H1 (cell line): ENCODE measurements around the gene ZFAND4. TPM values are rescaled to one million over a fixed set of nuclear protein-coding genes. Genes with fewer than 3 reads are reported as not detected.

Experiments
- polyA plus RNA-seq, 7 experiments: library from polyadenylated mRNA; depleted of rRNA in 3 of 7; stranded (reverse) in 5 of 7; unstranded in 2 of 7; fragments of >200 nt in 5 of 7; fragments of 200-250 nt in 2 of 7; gene quantifications; 1 replicate in 5 of 7; 2 replicates in 1 of 7; 4 replicates in 1 of 7; pipeline versions ENCODE4 v1.2.1 to v1.2.3, GENCODE V29; 2011 to 2013; ENCODE audit warnings: missing spikeins in 2 of 7, mixed read lengths in 2 of 7
- total RNA-seq: library from RNA; stranded (reverse); fragmentation: NEBNext Ultra II Directional; extraction: Animal tissue kit (Norgen Biotek cat#: 25700); gene quantifications from 2 replicates; pipeline ENCODE4 v1.2.1, GENCODE V29; 2021
- TF ChIP-seq, protein P1 (sequence below): fragments of 300-600 bp; sonication (generic); IDR thresholded peaks from 2 replicates; pipeline ENCODE4 v1.7.1; 2012; ENCODE audit warnings: low read length, moderate library complexity, mild to moderate bottlenecking, inconsistent platforms; ENCODE audit not compliant: insufficient replicate concordance

ZFAND4 gene
- total and polyA plus RNA-seq, 2 of the 8 experiments (the other 6 are each of a cell fraction or from before 2014, with no cell fraction given): 2.8 to 17.8 TPM

- TF ChIP-seq, protein P1, sequence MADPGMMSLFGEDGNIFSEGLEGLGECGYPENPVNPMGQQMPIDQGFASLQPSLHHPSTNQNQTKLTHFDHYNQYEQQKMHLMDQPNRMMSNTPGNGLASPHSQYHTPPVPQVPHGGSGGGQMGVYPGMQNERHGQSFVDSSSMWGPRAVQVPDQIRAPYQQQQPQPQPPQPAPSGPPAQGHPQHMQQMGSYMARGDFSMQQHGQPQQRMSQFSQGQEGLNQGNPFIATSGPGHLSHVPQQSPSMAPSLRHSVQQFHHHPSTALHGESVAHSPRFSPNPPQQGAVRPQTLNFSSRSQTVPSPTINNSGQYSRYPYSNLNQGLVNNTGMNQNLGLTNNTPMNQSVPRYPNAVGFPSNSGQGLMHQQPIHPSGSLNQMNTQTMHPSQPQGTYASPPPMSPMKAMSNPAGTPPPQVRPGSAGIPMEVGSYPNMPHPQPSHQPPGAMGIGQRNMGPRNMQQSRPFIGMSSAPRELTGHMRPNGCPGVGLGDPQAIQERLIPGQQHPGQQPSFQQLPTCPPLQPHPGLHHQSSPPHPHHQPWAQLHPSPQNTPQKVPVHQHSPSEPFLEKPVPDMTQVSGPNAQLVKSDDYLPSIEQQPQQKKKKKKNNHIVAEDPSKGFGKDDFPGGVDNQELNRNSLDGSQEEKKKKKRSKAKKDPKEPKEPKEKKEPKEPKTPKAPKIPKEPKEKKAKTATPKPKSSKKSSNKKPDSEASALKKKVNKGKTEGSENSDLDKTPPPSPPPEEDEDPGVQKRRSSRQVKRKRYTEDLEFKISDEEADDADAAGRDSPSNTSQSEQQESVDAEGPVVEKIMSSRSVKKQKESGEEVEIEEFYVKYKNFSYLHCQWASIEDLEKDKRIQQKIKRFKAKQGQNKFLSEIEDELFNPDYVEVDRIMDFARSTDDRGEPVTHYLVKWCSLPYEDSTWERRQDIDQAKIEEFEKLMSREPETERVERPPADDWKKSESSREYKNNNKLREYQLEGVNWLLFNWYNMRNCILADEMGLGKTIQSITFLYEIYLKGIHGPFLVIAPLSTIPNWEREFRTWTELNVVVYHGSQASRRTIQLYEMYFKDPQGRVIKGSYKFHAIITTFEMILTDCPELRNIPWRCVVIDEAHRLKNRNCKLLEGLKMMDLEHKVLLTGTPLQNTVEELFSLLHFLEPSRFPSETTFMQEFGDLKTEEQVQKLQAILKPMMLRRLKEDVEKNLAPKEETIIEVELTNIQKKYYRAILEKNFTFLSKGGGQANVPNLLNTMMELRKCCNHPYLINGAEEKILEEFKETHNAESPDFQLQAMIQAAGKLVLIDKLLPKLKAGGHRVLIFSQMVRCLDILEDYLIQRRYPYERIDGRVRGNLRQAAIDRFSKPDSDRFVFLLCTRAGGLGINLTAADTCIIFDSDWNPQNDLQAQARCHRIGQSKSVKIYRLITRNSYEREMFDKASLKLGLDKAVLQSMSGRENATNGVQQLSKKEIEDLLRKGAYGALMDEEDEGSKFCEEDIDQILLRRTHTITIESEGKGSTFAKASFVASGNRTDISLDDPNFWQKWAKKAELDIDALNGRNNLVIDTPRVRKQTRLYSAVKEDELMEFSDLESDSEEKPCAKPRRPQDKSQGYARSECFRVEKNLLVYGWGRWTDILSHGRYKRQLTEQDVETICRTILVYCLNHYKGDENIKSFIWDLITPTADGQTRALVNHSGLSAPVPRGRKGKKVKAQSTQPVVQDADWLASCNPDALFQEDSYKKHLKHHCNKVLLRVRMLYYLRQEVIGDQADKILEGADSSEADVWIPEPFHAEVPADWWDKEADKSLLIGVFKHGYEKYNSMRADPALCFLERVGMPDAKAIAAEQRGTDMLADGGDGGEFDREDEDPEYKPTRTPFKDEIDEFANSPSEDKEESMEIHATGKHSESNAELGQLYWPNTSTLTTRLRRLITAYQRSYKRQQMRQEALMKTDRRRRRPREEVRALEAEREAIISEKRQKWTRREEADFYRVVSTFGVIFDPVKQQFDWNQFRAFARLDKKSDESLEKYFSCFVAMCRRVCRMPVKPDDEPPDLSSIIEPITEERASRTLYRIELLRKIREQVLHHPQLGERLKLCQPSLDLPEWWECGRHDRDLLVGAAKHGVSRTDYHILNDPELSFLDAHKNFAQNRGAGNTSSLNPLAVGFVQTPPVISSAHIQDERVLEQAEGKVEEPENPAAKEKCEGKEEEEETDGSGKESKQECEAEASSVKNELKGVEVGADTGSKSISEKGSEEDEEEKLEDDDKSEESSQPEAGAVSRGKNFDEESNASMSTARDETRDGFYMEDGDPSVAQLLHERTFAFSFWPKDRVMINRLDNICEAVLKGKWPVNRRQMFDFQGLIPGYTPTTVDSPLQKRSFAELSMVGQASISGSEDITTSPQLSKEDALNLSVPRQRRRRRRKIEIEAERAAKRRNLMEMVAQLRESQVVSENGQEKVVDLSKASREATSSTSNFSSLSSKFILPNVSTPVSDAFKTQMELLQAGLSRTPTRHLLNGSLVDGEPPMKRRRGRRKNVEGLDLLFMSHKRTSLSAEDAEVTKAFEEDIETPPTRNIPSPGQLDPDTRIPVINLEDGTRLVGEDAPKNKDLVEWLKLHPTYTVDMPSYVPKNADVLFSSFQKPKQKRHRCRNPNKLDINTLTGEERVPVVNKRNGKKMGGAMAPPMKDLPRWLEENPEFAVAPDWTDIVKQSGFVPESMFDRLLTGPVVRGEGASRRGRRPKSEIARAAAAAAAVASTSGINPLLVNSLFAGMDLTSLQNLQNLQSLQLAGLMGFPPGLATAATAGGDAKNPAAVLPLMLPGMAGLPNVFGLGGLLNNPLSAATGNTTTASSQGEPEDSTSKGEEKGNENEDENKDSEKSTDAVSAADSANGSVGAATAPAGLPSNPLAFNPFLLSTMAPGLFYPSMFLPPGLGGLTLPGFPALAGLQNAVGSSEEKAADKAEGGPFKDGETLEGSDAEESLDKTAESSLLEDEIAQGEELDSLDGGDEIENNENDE: no peak
Observed at GRCh38 chr10:45585131-45585530, 87.4 kb downstream of the ZFAND4 start (continued).
